Esophagus squamous epithelium (tissue), 5 donors: ENCODE measurements around the gene B3GALNT2. TPM values are rescaled to one million over a fixed set of nuclear protein-coding genes. Genes with fewer than 3 reads are reported as not detected.

Experiments
- DNase-seq: peaks from one replicate; lab custom pipeline; 2025; lab: John Stamatoyannopoulos, UW
- H3K27ac ChIP-seq, 4 donors: fragments of 200-600 bp; sonication (generic); one replicate each; pipeline ENCODE4 v1.5.1; 2016 to 2019; ENCODE audit warnings: mild to moderate bottlenecking in 1 of 4
- H3K27me3 ChIP-seq, 4 donors: fragments of 200-600 bp; sonication (generic); 1 replicate in 3 of 4; 2 replicates in 1 of 4; pipeline versions ENCODE4 v1.5.1 to v1.6.0; 2017 to 2021; ENCODE audit warnings: antibody characterized with exemption in 1 of 4
- H3K36me3 ChIP-seq, 3 donors: fragments of 200-600 bp; sonication (generic); one replicate each; pipeline ENCODE4 v1.5.1; 2016 to 2019
- H3K4me1 ChIP-seq, 3 donors: fragments of 200-600 bp; sonication (generic); one replicate each; pipeline ENCODE4 v1.5.1; 2017 to 2019
- H3K4me3 ChIP-seq, 4 donors: fragments of 200-600 bp; sonication (generic); 1 replicate in 3 of 4; 2 replicates in 1 of 4; pipeline ENCODE4 v1.5.1; 2016 to 2019; ENCODE audit warnings: mild to moderate bottlenecking in 2 of 4, moderate library complexity in 1 of 4
- H3K9me3 ChIP-seq, 3 donors: fragments of 200-600 bp; sonication (generic); one replicate each; pipeline ENCODE4 v1.5.1; 2016 to 2019
- CTCF ChIP-seq, 6 experiments: fragments of 450-650 bp in 4 of 6; fragments of 200-600 bp in 2 of 6; sonication (generic) in 2 of 6; IDR thresholded peaks; one replicate each; pipeline ENCODE4 v1.5.1; 2016 to 2019; ENCODE audit warnings: antibody characterized with exemption in 6 of 6, mild to moderate bottlenecking in 4 of 6, moderate library complexity in 4 of 6
- POLR2A ChIP-seq, 4 donors: fragments of 450-650 bp; IDR thresholded peaks; one replicate each; pipeline ENCODE4 v1.6.1; 2017; ENCODE audit warnings: antibody characterized with exemption in 4 of 4, mild to moderate bottlenecking in 4 of 4, moderate library complexity in 3 of 4
- WGBS, 2 donors: methylation state at CpG; one replicate each; pipeline ENCODE4 v1.1.5; 2018; 5-methylcytosine and 5-hydroxymethylcytosine counted together
- intact Hi-C: fragments of 100-400 bp; cut with DNase I; formaldehyde crosslinking; loops from one replicate; pipeline ENCODE4 v1.15.0; 2022
- total RNA-seq, 4 donors: library from RNA; depleted of rRNA; stranded (reverse); fragments of >200 nt; gene quantifications; one replicate each; pipeline ENCODE4 v1.1.0, GENCODE V29; 2016
- donor health status: DM: yes; HTN: yes; CAD: no.

B3GALNT2 gene
- total RNA-seq, 4 donors from 2014 or later = 23.1 to 44.6 (median 34.4) TPM

- intact Hi-C loops = no loop called here
- H3K27ac ChIP-seq = no peak overlapping the region
- H3K4me3 ChIP-seq = no peak overlapping the region
- H3K27me3 ChIP-seq = no peaks in the 10 kb centered on the region
- no peaks in the 10 kb centered on the region for H3K9me3 ChIP-seq
- peaks cover 0 to 71% (median 18%) of the 10 kb centered on the region in 3 donors for H3K36me3 ChIP-seq
- TF ChIP-seq CTCF (IDR thresholded peaks at IDR 0.05) (no peak), POLR2A (IDR thresholded peaks at IDR 0.05) (no peak)
- H3K4me1 ChIP-seq = no peaks in the 10 kb centered on the region
- DNase-seq = no peak
- 76 to 81% methylated on average over 2 of the region's 2 CpGs for WGBS, 2 donors
These were observed 49.2 kb downstream of the B3GALNT2 start for GRCh38 chr1:235455097-235455496.

- Histone ChIP-seq H3K4me3 (no peak overlapping the region), H3K9me3 (no peaks in the 10 kb centered on the region), H3K27ac (no peak overlapping the region), H3K4me1 (no peaks in the 10 kb centered on the region), H3K36me3 (peaks cover 0 to 81% (median 26%) of the 10 kb centered on the region in 3 donors), H3K27me3 (no peaks in the 10 kb centered on the region)
- DNase-seq = no peak
- TF ChIP-seq POLR2A (IDR thresholded peaks at IDR 0.05) (no peak), CTCF (IDR thresholded peaks at IDR 0.05) (no peak)
- 97% methylated on average over 8 of the region's 8 CpGs for WGBS, 2 donors
- intact Hi-C loops = no loop called here
These were observed 50.2 kb downstream of the B3GALNT2 start for GRCh38 chr1:235454021-235454420.

GRCh38 chr1:235450886-235451483 is 53.3 kb downstream of the B3GALNT2 start:
- Histone ChIP-seq H3K4me1 (no peaks in the 10 kb centered on the region), H3K36me3 (peaks cover 0 to 100% (median 38%) of the 10 kb centered on the region in 3 donors), H3K27me3 (no peaks in the 10 kb centered on the region), H3K27ac (no peak overlapping the region), H3K4me3 (no peak overlapping the region), H3K9me3 (no peaks in the 10 kb centered on the region)
- WGBS, 2 donors = 52 to 80% methylated on average over 2 of the region's 2 CpGs
- no peak for DNase-seq
- no peak for TF ChIP-seq POLR2A (IDR thresholded peaks at IDR 0.05)
- TF ChIP-seq CTCF (IDR thresholded peaks at IDR 0.05) = no peak
- intact Hi-C loops = no loop called here

- intact Hi-C loops = no loop called here
- Histone ChIP-seq H3K27me3 (no peaks in the 10 kb centered on the region), H3K27ac (no peak overlapping the region), H3K4me1 (no peaks in the 10 kb centered on the region), H3K36me3 (peaks cover 0 to 100% (median 38%) of the 10 kb centered on the region in 3 donors), H3K9me3 (no peaks in the 10 kb centered on the region), H3K4me3 (no peak overlapping the region)
- DNase-seq = no peak
- WGBS, 2 donors = 77 to 78% methylated on average over 5 of the region's 5 CpGs
- TF ChIP-seq CTCF (IDR thresholded peaks at IDR 0.05) (no peak), POLR2A (IDR thresholded peaks at IDR 0.05) (no peak)
These were observed 53.8 kb downstream of the B3GALNT2 start for GRCh38 chr1:235450433-235450832.

- no peak for DNase-seq
- intact Hi-C loops = no loop called here
- Histone ChIP-seq H3K4me1 (no peaks in the 10 kb centered on the region), H3K4me3 (no peak overlapping the region), H3K9me3 (no peaks in the 10 kb centered on the region), H3K27me3 (no peaks in the 10 kb centered on the region), H3K36me3 (peaks cover 4 to 100% (median 37%) of the 10 kb centered on the region in 3 donors), H3K27ac (no peak overlapping the region)
- 80 to 81% methylated on average over 7 of the region's 7 CpGs for WGBS, 2 donors
- no peak for TF ChIP-seq CTCF (IDR thresholded peaks at IDR 0.05)
These were observed 55.6 kb downstream of the B3GALNT2 start for GRCh38 chr1:235448616-235449015.
